ENCODE measurements around the gene TOE1. TPM values are rescaled to one million over a fixed set of nuclear protein-coding genes. Genes with fewer than 3 reads are reported as not detected.
"Not testable (repeated sequence)": the region's sequence is repeated elsewhere in the genome, so short reads cannot be mapped to it uniquely, and the experiment has no call there.

Gene TOE1
- total RNA-seq (10 to 100 TPM in 2 of 5 donors, 1 to 10 TPM in 2, under 1 TPM in 1; 0.87 to 31.5 (median 8.8) TPM), polyA plus RNA-seq (10 to 100 TPM in 1 of 3 donors, 1 to 10 TPM in 2; 6.4 to 11.2 (median 7.3) TPM)
- long read RNA-seq, donor 1, partial matches to known transcripts: 0 of 1 reads
- long read RNA-seq, donor 1, other reads (novel, unspliced or antisense): 0 of 1 reads
- long read RNA-seq, donor 2, partial matches to known transcripts: 0 of 1 reads
- long read RNA-seq, donor 2, other reads (novel, unspliced or antisense): 0 of 1 reads
- long read RNA-seq, donor 3: 0 reads
- long read RNA-seq, donor 4: 0 reads
- long read RNA-seq, donor 5, transcript TOE1-201 (8 exons, 2,389 nt): major isoform, 5 of 5 reads
- long read RNA-seq, donor 5, partial matches to known transcripts: 0 of 5 reads
- long read RNA-seq, donor 5, other reads (novel, unspliced or antisense): 0 of 5 reads
- long read RNA-seq, donor 6: 0 reads
- long read RNA-seq, donor 7, partial matches to known transcripts: 0 of 3 reads
- long read RNA-seq, donor 7, other reads (novel, unspliced or antisense): 0 of 3 reads
- long read RNA-seq, donor 8, partial matches to known transcripts: 0 of 3 reads
- long read RNA-seq, donor 8, other reads (novel, unspliced or antisense): 0 of 3 reads
- long read RNA-seq, donor 9: 0 reads
- long read RNA-seq, donor 10, partial matches to known transcripts: 5 of 5 reads
- long read RNA-seq, donor 10, other reads (novel, unspliced or antisense): 0 of 5 reads

DNA sequence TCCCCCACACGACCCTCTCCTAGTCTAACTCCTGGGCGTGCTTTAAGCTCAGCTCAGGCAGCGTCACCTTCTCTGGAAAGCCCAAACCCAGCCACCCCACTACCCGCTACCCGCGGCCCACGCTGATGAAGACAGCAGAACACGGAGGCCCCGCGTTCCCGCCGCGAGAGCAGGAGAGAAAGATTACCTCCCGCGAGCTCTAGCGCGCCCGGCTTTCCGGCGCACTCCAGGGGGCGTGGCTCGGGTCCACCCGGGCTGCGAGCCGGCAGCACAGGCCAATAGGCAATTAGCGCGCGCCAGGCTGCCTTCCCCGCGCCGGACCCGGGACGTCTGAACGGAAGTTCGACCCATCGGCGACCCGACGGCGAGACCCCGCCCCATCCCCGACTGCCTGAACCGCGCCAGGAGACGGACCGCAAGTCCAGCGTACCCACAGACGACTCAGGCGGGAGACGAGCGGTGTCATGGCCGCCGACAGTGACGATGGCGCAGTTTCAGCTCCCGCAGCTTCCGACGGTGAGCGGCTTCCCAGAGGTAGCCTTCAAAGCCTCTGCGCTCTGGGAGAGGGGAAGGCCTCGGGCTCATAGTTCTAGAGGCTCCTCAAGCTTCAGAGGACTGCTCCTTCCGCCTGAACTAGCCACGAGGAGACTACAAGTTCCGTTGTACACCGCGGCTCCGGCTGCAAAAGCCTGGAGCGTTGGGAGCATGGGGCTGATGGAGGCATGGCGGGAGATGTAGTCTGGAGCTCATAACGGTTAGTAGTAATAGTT is at the start of gene TOE1, which contains the start of gene MUTYH:
Gene TOE1 (plus strand): TSS at position 382 of the 770 bp plus-strand sequence. CDS start 83 bp downstream, at position 465.
Gene MUTYH (minus strand): TSS at position 652 of the 770 bp plus-strand sequence. CDS start 5,935 bp downstream, outside the sequence.
- Histone ChIP-seq H3K27me3 (no peaks in the 10 kb centered on the region), H3K4me1 (peaks cover 20 to 61% (median 45%) of the 10 kb centered on the region in 4 donors), H3K36me3 (peaks cover 28 to 34% (median 34%) of the 10 kb centered on the region in 4 donors), H3K4me3 (peak within 1 kb of the TSS; percentile 69 to 82 (median 71)), H3K27ac (peak within 1 kb of the TSS; percentile 91 to 98 (median 93)), H3K9me3 (no peaks in the 10 kb centered on the region)
- TF ChIP-seq POLR2A (IDR thresholded peaks at IDR 0.05) (peak in 1 of 4 donors; percentile 65), POLR2AphosphoS5 (IDR thresholded peaks at IDR 0.05) (peak; percentile 39 to 86 (median 81)), EP300 (IDR thresholded peaks at IDR 0.05) (no peak)
- TF ChIP-seq, protein P1, sequence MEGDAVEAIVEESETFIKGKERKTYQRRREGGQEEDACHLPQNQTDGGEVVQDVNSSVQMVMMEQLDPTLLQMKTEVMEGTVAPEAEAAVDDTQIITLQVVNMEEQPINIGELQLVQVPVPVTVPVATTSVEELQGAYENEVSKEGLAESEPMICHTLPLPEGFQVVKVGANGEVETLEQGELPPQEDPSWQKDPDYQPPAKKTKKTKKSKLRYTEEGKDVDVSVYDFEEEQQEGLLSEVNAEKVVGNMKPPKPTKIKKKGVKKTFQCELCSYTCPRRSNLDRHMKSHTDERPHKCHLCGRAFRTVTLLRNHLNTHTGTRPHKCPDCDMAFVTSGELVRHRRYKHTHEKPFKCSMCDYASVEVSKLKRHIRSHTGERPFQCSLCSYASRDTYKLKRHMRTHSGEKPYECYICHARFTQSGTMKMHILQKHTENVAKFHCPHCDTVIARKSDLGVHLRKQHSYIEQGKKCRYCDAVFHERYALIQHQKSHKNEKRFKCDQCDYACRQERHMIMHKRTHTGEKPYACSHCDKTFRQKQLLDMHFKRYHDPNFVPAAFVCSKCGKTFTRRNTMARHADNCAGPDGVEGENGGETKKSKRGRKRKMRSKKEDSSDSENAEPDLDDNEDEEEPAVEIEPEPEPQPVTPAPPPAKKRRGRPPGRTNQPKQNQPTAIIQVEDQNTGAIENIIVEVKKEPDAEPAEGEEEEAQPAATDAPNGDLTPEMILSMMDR (IDR thresholded peaks at IDR 0.05): peak in 1 of 7 experiments; percentile 16
- 0 to 2% (median 1%) methylated on average over 26 to 70 of the region's 70 CpGs for WGBS, 5 donors
- intact Hi-C loops (cut with DNase I; ENCODE audit: low total_unique reads): no loop called here
- DNase-seq: peak; percentile 94 to 97

DNA sequence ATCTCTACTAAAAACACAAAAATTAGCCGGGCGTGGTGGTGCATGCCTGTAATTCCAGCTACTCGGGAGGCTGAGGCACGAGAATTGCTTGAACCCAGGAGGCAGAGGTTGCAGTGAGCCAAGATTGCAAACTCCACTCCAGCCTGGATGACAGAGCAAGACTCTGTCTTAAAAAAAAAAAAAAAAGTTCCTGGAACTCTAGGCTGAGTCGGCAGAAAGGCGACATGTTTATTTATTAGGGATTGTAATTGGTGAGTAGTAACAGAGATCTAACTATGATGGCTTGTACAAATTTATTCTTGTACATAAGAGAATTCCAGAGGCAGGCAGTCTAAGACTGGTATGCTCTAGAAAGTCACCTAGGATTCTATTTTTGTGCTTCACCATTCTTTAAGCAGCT is 49.0 kb upstream of the TOE1 start:
- H3K27me3 ChIP-seq; H3K9me3 ChIP-seq; H3K27ac ChIP-seq; H3K4me1 ChIP-seq; H3K4me3 ChIP-seq; H3K36me3 ChIP-seq; DNase-seq; intact Hi-C loops (cut with DNase I; ENCODE audit: low total_unique reads): not testable (repeated sequence)
- 77 to 87% (median 82%) methylated on average over 6 of the region's 6 CpGs for WGBS, 5 donors

DNA sequence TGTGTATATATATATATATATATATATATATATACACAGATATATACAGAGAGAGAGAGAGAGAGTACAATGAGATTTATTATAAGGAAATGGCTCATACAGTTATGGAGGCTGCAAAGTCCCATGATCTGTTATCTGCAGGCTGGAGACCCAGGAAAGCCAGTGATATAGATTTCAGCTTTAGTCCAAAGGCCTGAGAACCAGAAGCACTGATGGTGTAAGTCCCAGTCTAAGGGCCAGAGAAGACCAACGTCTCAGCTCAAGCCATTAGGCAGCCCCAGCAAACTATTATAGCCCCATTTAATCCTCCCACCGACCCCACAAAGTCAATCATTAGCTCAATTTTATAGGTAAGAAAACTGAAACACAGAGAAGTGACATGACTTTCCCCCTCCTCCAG is 48.3 kb upstream of the TOE1 start:
- no peak for DNase-seq
- Histone ChIP-seq H3K9me3 (no peaks in the 10 kb centered on the region), H3K4me1 (no peaks in the 10 kb centered on the region), H3K27me3 (no peaks in the 10 kb centered on the region), H3K4me3 (no peak overlapping the region), H3K27ac (no peak overlapping the region), H3K36me3 (no peaks in the 10 kb centered on the region)
- TF ChIP-seq POLR2A (IDR thresholded peaks at IDR 0.05) (no peak), POLR2AphosphoS5 (IDR thresholded peaks at IDR 0.05) (no peak), EP300 (IDR thresholded peaks at IDR 0.05) (no peak)
- TF ChIP-seq, protein P1 (IDR thresholded peaks at IDR 0.05): no peak
- WGBS, 5 donors: 66 to 76% (median 72%) methylated on average over 2 of the region's 2 CpGs
- intact Hi-C loops (cut with DNase I; ENCODE audit: low total_unique reads): no loop called here

DNA sequence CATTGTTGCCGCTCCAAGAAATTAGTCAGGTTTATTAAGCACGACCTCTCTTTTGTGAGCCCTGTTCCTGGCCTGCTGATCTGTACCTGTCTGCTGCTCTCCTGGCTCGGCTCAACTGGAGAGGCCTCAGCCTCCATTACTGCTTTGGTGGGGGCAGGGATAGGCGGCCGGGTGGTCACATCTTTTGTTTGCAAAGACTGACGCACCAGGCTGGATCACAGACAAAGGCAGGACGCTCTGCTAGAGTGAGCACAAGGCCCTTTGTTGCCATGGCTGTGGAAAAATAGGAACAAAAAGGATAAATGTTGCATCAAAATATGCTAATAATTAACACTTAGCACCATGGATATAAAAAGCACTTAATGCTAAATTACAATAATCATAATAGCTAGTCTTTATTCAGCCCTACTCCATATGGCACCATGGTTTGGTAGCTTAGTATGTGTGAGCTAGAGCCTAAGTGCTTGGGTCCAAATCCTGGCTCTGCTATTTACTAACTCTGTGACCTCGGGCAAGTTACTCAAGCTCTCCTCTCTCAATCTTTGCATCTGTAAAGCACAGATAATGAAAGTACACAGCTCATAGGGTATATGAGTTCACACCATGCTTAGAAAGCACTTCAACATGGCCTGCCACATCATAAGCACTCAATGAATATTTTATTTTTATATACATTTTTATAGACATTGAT is 42.2 kb upstream of the TOE1 start:
- Histone ChIP-seq H3K4me1 (peaks cover 0 to 11% (median 3%) of the 10 kb centered on the region in 4 donors), H3K4me3 (no peak overlapping the region), H3K9me3 (no peaks in the 10 kb centered on the region), H3K27me3 (no peaks in the 10 kb centered on the region), H3K27ac (no peak overlapping the region), H3K36me3 (no peaks in the 10 kb centered on the region)
- intact Hi-C loops (cut with DNase I; ENCODE audit: low total_unique reads): no loop called here
- WGBS, 5 donors: 66 to 72% (median 71%) methylated on average over 8 of the region's 8 CpGs
- no peak for DNase-seq
- no peak for TF ChIP-seq POLR2A (IDR thresholded peaks at IDR 0.05)
- TF ChIP-seq POLR2AphosphoS5 (IDR thresholded peaks at IDR 0.05): no peak
- TF ChIP-seq EP300 (IDR thresholded peaks at IDR 0.05): no peak
- TF ChIP-seq, protein P1 (IDR thresholded peaks at IDR 0.05): no peak
